ENCODE results near the gene ID1. TPM values are rescaled to one million over a fixed set of nuclear protein-coding genes. Genes with fewer than 3 reads are reported as not detected.
A peak's percentile ranks its signal among the peaks of the same experiment; 100 is the strongest.

ID1 gene
- total and polyA plus RNA-seq, 8 donors = 168 to 585 (median 364) TPM

GRCh38 chr20:31560746-31561598, 44.1 kb upstream of the ID1 start:
- TF ChIP-seq EP300 (IDR thresholded peaks at IDR 0.05) = no peak
- peak in 1 of 3 donors; percentile 34 for TF ChIP-seq POLR2AphosphoS5 (IDR thresholded peaks at IDR 0.05)
- TF ChIP-seq CTCF (IDR thresholded peaks at IDR 0.05) = no peak
- TF ChIP-seq POLR2A (IDR thresholded peaks at IDR 0.05) = no peak
- intact Hi-C loops (cut with DNase I; ENCODE audit: low total_unique reads) = no loop called here
- H3K9me3 ChIP-seq = no peaks in the 10 kb centered on the region
- no peak overlapping the region for H3K4me3 ChIP-seq
- WGBS, 5 donors = 57 to 70% (median 64%) methylated on average over 7 of the region's 7 CpGs
- H3K36me3 ChIP-seq = peaks cover 29 to 83% (median 77%) of the 10 kb centered on the region in 4 donors
- H3K27me3 ChIP-seq = no peaks in the 10 kb centered on the region
- H3K4me1 ChIP-seq = peaks cover 6 to 40% (median 19%) of the 10 kb centered on the region in 4 donors
- H3K27ac ChIP-seq = peak overlapping the region; percentile 22 to 93 (median 76)
- DNase-seq = peak in 1 of 2 donors; percentile 47

GRCh38 chr20:31562241-31562640, 42.8 kb upstream of the ID1 start:
- intact Hi-C loops (cut with DNase I; ENCODE audit: low total_unique reads) = no loop called here
- Histone ChIP-seq H3K4me1 (peaks cover 16 to 53% (median 27%) of the 10 kb centered on the region in 4 donors), H3K27ac (peak overlapping the region in 4 of 5 donors; percentile 9 to 93 (median 58)), H3K36me3 (peaks cover 33 to 87% (median 79%) of the 10 kb centered on the region in 4 donors), H3K4me3 (no peak overlapping the region), H3K9me3 (no peaks in the 10 kb centered on the region), H3K27me3 (no peaks in the 10 kb centered on the region)
- no peak for TF ChIP-seq CTCF (IDR thresholded peaks at IDR 0.05)
- no peak for TF ChIP-seq EP300 (IDR thresholded peaks at IDR 0.05)
- TF ChIP-seq POLR2AphosphoS5 (IDR thresholded peaks at IDR 0.05) = no peak
- no peak for TF ChIP-seq POLR2A (IDR thresholded peaks at IDR 0.05)
- WGBS, 5 donors = 47 to 80% (median 57%) methylated on average over 1 of the region's 1 CpG
- no peak for DNase-seq

- no peaks in the 10 kb centered on the region for H3K9me3 ChIP-seq
- peaks cover 42 to 96% (median 87%) of the 10 kb centered on the region in 4 donors for H3K36me3 ChIP-seq
- no peaks in the 10 kb centered on the region for H3K27me3 ChIP-seq
- TF ChIP-seq CTCF (IDR thresholded peaks at IDR 0.05) (no peak), EP300 (IDR thresholded peaks at IDR 0.05) (no peak), POLR2A (IDR thresholded peaks at IDR 0.05) (no peak)
- intact Hi-C loops (cut with DNase I; ENCODE audit: low total_unique reads) = no loop called here
- H3K4me3 ChIP-seq = no peak overlapping the region
- DNase-seq = no peak
- peak overlapping the region in 1 of 5 donors; percentile 93 for H3K27ac ChIP-seq
- 84 to 90% (median 89%) methylated on average over 6 of the region's 6 CpGs for WGBS, 5 donors
- peaks cover 24 to 73% (median 40%) of the 10 kb centered on the region in 4 donors for H3K4me1 ChIP-seq
Measured at GRCh38 chr20:31564284-31564683, 40.8 kb upstream of the ID1 start.

GRCh38 chr20:31565699-31566318, 39.3 kb upstream of the ID1 start:
- Histone ChIP-seq H3K9me3 (no peaks in the 10 kb centered on the region), H3K27me3 (no peaks in the 10 kb centered on the region), H3K4me1 (peaks cover 38 to 77% (median 46%) of the 10 kb centered on the region in 4 donors), H3K27ac (peak overlapping the region; percentile 55 to 95 (median 77)), H3K4me3 (peak overlapping the region in 1 of 4 donors; percentile 9), H3K36me3 (peaks cover 42 to 93% (median 88%) of the 10 kb centered on the region in 4 donors)
- no peak for DNase-seq
- WGBS, 5 donors = 62 to 79% (median 74%) methylated on average over 3 to 6 of the region's 6 CpGs
- TF ChIP-seq CTCF (IDR thresholded peaks at IDR 0.05) (no peak), POLR2AphosphoS5 (IDR thresholded peaks at IDR 0.05) (no peak), EP300 (IDR thresholded peaks at IDR 0.05) (no peak), POLR2A (IDR thresholded peaks at IDR 0.05) (no peak)
- intact Hi-C loops (cut with DNase I; ENCODE audit: low total_unique reads) = loop anchor here (5.0 kb wide), 1 partner anchor 46 kb away; no protein-coding TSS in a partner anchor

Data from stomach (tissue), 9 donors.